Spinal cord (tissue), 10 donors: ENCODE results near the gene BMAL2. TPM values are rescaled to one million over a fixed set of nuclear protein-coding genes. Genes with fewer than 3 reads are reported as not detected.

Source experiments
- DNase-seq, 6 donors: peaks; one replicate each; pipeline versions ENCODE4 v3.0.0 to v3.0.0-alpha.2; 2013 to 2015; ENCODE audit warnings: low spot score in 6 of 6, low read depth in 4 of 6
- H3K27ac ChIP-seq: one replicate; pipeline ENCODE4 v1.5.1; 2013; ENCODE audit warnings: low read depth, low read length, control low read depth
- H3K27me3 ChIP-seq: one replicate; pipeline ENCODE4 v1.6.1; 2013; ENCODE audit warnings: low read length; ENCODE audit not compliant: control insufficient read depth, insufficient read depth
- H3K36me3 ChIP-seq: one replicate; pipeline ENCODE4 v1.6.1; 2013; ENCODE audit warnings: low read length; ENCODE audit not compliant: control insufficient read depth, insufficient read depth
- H3K4me1 ChIP-seq: one replicate; pipeline ENCODE4 v1.6.1; 2013; ENCODE audit warnings: low read length; ENCODE audit not compliant: control insufficient read depth, insufficient read depth
- H3K4me3 ChIP-seq: one replicate; pipeline ENCODE4 v1.5.1; 2013; ENCODE audit warnings: low read depth, low read length, control low read depth
- H3K9me3 ChIP-seq: one replicate; pipeline ENCODE4 v1.6.1; 2013; ENCODE audit warnings: low read length; ENCODE audit not compliant: control insufficient read depth, insufficient read depth
- WGBS: methylation state at CpG from one replicate; pipeline ENCODE4 v1.1.5; 2013; ENCODE audit warnings: missing lambda C conversion rate; ENCODE audit not compliant: insufficient coverage; 5-methylcytosine and 5-hydroxymethylcytosine counted together
- polyA plus RNA-seq, 2 donors: library from polyadenylated mRNA; unstranded; fragments of 120-200 nt; gene quantifications; one replicate each; pipeline ENCODE4 v1.2.1, GENCODE V29; 2013; ENCODE audit not compliant: insufficient read length in 2 of 2
- total RNA-seq, 2 donors: library from RNA; depleted of rRNA in 1 of 2; stranded (reverse); fragments of 120-200 nt in 1 of 2; fragments of >200 nt in 1 of 2; gene quantifications; one replicate each; pipeline versions ENCODE4 v1.2.3 to v1.2.4, GENCODE V29; 2013 to 2014
- donor health status: healthy.

The BMAL2 gene
- total and polyA plus RNA-seq, 4 donors = 16.6 to 31.7 (median 21.0) TPM

DNA sequence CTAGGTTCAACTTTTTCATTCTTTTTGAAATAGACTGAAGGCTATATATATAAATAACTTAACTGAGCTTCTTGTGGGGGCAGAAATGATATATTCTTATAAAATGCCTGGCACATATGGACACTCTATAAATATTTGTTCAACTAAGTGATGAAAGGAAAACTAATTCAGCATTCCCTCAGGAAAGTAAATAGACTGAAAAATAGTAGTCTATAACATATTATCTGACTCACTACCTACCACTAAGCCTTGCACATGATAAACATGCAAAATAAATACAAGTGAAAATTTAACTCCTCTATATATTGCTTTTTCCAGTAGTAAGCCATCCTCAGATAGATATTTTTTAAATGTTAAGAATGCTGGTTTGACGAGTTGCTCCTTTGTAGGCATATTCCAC is 15.7 kb upstream of the BMAL2 start:
- H3K27me3 ChIP-seq = no peaks in the 10 kb centered on the region
- no peaks in the 10 kb centered on the region for H3K4me1 ChIP-seq
- no peaks in the 10 kb centered on the region for H3K9me3 ChIP-seq
- H3K4me3 ChIP-seq = no peak overlapping the region
- DNase-seq = no peak
- H3K36me3 ChIP-seq = peaks cover 15% of the 10 kb centered on the region
- no peak overlapping the region for H3K27ac ChIP-seq
- no CpG with 5 or more reads among the region's 1 CpG for WGBS

DNA sequence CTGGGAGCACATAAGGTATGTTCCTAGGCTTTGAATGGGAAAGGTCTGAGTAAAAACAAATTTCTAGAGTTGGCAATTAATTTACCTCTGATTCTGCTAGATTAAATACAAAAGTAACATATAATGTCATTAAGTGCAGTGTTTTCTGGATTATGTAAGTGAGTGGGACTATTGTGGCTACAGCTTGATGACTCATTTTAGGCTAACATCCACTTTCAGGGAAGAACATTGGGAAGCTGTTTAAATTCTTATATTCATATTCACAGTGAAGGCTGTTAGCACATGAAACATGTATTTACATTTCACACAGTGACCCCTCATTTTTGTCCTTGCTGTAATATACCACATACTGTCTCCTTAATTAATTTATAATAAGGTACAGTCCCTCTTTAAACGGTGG is 13.2 kb upstream of the BMAL2 start:
- Histone ChIP-seq H3K27me3 (no peaks in the 10 kb centered on the region), H3K4me3 (no peak overlapping the region), H3K4me1 (no peaks in the 10 kb centered on the region), H3K36me3 (peaks cover 11% of the 10 kb centered on the region), H3K9me3 (no peaks in the 10 kb centered on the region), H3K27ac (no peak overlapping the region)
- no peak for DNase-seq
- no CpG with 5 or more reads among the region's 1 CpG for WGBS

DNA sequence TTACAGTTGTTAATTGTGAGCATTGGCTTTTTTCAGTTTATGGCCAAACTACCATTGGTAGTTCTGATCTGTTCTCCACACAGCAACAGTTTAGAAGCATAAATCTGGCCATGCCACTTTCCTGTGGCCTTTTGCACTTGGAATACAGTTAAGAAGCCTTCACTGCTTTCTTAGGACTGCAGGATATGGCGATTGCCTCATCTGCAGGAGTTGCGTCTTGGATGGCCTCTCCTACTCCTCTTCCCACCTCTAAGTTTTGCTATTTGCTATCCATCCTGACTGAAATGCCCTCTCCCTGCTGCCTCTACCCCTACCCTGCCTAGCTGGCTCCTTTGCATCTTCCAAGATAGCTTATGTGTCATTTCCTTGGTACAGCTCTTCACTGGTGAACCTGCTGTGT is 12.8 kb upstream of the BMAL2 start:
- H3K27me3 ChIP-seq = no peaks in the 10 kb centered on the region
- DNase-seq = no peak
- no peaks in the 10 kb centered on the region for H3K9me3 ChIP-seq
- no peaks in the 10 kb centered on the region for H3K4me1 ChIP-seq
- no peak overlapping the region for H3K4me3 ChIP-seq
- H3K36me3 ChIP-seq = peaks cover 11% of the 10 kb centered on the region
- H3K27ac ChIP-seq = no peak overlapping the region
- 95% methylated on average over 2 of the region's 2 CpGs for WGBS

DNA sequence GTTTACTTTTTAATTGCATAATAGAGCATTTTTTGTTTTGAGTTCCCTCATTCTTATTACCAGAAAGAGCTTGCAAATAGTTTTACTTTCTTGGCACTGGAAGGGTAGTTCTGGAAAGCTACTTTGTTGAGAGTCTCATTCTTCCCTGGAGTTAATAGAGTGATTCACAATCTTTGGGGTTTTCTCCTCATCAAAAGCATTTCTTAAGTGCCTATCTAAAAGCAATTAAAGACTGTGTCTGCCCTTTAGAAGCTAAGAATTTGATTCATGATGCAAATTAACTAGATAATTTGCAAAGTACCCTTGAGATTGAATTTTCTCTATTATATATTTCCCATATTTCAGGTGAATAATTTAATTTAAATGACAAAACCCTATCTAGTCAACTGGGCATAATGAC is 8.1 kb upstream of the BMAL2 start:
- Histone ChIP-seq H3K4me3 (no peak overlapping the region), H3K27ac (no peak overlapping the region), H3K4me1 (no peaks in the 10 kb centered on the region), H3K27me3 (no peaks in the 10 kb centered on the region), H3K36me3 (peaks cover 11% of the 10 kb centered on the region), H3K9me3 (no peaks in the 10 kb centered on the region)
- DNase-seq = peak in 2 of 6 donors; percentile 23 to 61

DNA sequence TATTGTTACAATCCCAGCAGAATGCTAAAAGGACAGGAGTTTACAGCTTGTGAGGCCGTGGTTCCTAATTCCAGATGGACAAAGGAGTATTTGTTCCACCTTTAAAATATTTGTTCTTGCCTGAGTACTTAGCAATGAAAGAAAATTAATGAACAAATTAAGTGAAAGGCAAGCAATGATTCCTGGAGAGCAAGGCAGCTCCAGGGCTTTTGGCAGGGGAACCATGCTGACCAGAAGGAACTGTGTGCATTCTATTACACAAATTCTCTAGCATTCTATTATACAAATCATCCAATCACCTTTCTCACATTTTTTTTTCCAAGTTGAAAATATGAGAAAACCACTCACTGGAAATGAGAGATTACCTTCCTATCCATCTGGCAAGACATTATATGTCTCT is 1.8 kb upstream of the BMAL2 start:
- peak in 2 of 6 donors; percentile 22 to 37 for DNase-seq
- WGBS = no CpG with 5 or more reads among the region's 1 CpG
- Histone ChIP-seq H3K27ac (peak overlapping the region; percentile 16), H3K36me3 (no peaks in the 10 kb centered on the region), H3K27me3 (no peaks in the 10 kb centered on the region), H3K4me1 (peaks cover 5% of the 10 kb centered on the region), H3K9me3 (no peaks in the 10 kb centered on the region), H3K4me3 (no peak overlapping the region)

DNA sequence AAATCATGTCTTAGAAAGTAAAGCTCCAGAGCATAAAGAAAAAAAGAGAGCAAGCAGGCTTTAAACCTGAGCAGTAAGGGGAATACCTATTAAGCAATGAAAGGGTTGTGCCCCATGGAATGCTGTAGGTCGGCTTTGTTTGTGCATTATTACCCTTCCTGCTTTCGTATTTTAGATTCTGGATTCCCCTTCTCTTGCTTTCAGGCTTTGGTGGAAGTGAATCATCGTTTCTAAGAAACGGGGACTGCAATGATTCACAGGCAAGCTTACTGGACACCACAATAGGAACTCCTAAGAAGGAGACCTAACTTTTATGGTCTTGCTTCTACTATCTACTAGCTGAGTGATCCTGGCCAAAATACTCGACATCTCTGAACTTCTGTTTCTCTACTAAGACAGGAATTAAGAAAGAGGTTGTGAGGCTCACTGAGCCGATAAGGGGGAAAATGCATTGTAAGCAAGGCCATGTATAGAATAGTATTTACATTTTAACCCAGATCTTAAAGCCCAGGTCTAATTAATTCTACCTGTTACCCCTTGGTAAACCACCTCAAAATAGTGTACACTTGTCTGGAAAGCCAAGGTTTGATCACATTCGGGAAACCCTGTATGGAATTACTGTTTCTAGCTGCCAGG is 1.2 kb upstream of the BMAL2 start:
- peak overlapping the region; percentile 16 for H3K27ac ChIP-seq
- H3K27me3 ChIP-seq = no peaks in the 10 kb centered on the region
- no peak overlapping the region for H3K4me3 ChIP-seq
- no peaks in the 10 kb centered on the region for H3K36me3 ChIP-seq
- WGBS = 46% methylated on average over 3 of the region's 7 CpGs
- DNase-seq = peak in 1 of 6 donors; percentile 28
- peaks cover 5% of the 10 kb centered on the region for H3K4me1 ChIP-seq
- H3K9me3 ChIP-seq = no peaks in the 10 kb centered on the region

DNA sequence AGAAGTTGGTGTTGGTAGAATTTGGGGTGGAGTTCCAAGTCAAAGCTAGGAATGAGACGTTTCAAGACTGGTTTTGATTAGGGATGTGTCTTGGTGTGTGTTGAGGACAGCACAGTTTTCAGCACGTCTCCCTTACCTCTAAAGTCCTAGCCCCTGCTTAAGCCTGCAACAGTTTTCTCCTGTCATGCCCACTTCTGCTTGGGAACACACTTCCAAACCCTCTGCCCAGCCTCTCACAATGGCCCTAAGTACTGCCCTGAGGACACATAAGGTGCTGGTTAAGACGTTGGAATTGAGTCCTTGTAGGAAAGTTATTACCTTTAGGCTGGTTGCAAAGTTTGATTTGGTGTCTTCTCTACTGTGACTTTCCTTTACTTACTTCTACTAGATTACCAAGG is 710 bp upstream of the BMAL2 start:
- no peak for DNase-seq
- H3K9me3 ChIP-seq = no peaks in the 10 kb centered on the region
- H3K36me3 ChIP-seq = no peaks in the 10 kb centered on the region
- no peaks in the 10 kb centered on the region for H3K27me3 ChIP-seq
- WGBS = no CpG with 5 or more reads among the region's 3 CpGs
- H3K27ac ChIP-seq = no peak overlapping the region
- peak overlapping the region; percentile 60 for H3K4me3 ChIP-seq
- peaks cover 5% of the 10 kb centered on the region for H3K4me1 ChIP-seq

DNA sequence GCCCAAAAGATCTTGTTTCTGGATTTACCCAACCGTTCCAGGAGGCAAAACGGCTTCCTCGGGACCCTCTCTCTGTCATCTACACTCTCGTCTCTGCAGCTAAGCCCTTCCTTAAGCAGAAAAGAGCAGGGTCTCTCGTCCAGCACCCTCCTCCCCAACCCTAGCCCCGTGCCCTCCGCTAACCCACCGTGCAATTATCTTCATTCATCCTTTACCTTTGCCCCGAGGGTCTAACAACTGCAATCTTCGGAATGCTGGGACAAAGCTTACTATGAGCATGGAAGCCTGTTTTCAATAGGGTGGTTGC is 276 bp upstream of the BMAL2 start:
- H3K4me1 ChIP-seq = peaks cover 5% of the 10 kb centered on the region
- DNase-seq = no peak
- no peaks in the 10 kb centered on the region for H3K9me3 ChIP-seq
- peak overlapping the region; percentile 60 for H3K4me3 ChIP-seq
- no peaks in the 10 kb centered on the region for H3K36me3 ChIP-seq
- H3K27ac ChIP-seq = no peak overlapping the region
- H3K27me3 ChIP-seq = no peaks in the 10 kb centered on the region
- WGBS = 5% methylated on average over 6 of the region's 10 CpGs

DNA sequence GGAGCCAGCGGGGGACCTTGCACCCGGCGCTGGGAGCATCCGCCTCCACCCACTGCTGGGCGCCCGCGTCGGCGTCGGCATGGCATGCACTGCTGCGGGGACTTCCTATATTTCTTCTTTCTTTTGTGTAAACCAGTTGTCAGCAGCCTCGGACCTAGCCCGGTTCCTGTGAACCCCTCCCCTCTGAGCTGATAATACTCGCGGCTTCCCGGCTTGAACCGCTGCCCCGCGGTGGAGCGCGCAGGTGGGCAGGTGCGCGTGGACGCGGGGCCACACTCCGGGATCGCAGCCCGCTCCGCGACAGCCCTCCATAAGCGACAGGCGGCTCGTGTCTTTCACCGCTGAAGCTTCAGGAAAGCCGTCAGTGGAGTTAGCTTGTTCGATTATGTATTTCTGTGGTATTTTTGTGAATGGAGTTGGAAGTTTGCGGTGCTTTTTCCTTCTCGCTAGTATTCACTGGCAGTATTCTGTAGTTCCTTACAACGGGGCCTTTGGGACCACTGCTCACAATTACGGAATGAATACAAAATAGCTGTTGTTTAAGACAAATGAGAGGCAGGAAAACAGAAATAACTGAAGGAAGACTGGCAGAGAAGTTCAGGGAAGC is 870 bp downstream of the BMAL2 start:
- peak in 2 of 6 donors; percentile 55 to 76 for DNase-seq
- peak overlapping the region; percentile 60 for H3K4me3 ChIP-seq
- no peaks in the 10 kb centered on the region for H3K27me3 ChIP-seq
- H3K36me3 ChIP-seq = no peaks in the 10 kb centered on the region
- H3K27ac ChIP-seq = no peak overlapping the region
- no peaks in the 10 kb centered on the region for H3K9me3 ChIP-seq
- H3K4me1 ChIP-seq = peaks cover 5% of the 10 kb centered on the region
- WGBS = under 1% methylated on average over 36 of the region's 40 CpGs

DNA sequence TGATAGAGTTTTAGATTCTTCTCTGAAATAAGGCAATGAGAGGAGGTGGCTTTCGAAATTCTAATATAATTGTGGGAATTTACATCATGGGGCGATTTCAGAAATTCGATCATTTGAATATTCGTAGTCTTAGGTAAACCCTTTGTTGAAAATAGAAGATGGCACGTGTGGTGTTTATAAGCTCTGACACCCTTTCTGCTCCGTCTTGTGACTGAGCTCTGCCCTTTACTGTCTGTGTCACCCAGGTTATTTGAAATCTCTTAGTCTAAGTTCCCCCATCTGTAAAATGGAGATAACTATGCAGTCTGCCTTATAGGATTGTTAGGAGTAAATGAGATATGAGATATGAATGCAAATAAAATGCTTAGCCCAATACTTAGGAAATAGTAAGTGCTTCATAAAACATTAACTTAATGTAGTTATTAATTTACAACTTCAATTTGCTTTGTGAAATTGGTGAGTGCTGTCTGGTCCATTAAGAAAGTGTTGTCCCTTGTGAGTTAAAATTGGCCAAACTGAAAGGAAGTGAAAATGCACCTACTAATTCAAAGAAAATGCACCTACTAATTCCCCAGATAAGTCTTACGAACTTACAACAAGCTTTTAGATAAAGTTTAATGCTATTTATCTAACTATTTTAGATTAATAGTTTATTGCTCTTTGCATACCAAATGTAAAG is 1.5 kb downstream of the BMAL2 start:
- peak overlapping the region; percentile 60 for H3K4me3 ChIP-seq

More for the DNA sequence above, 1.5 kb downstream of the BMAL2 start:
- DNase-seq = no peak
- Histone ChIP-seq H3K9me3 (no peaks in the 10 kb centered on the region), H3K27ac (no peak overlapping the region), H3K4me1 (peaks cover 5% of the 10 kb centered on the region), H3K36me3 (no peaks in the 10 kb centered on the region), H3K27me3 (no peaks in the 10 kb centered on the region)
- WGBS = 40% methylated on average over 1 of the region's 7 CpGs
